K562 (cell line): ENCODE measurements around the gene SERTM1. TPM values are rescaled to one million over a fixed set of nuclear protein-coding genes. Genes with fewer than 3 reads are reported as not detected.

Experiments used
- FOXJ3 ChIP-seq: sonication (generic); formaldehyde crosslinking; IDR thresholded peaks from 2 replicates; pipeline ENCODE4 v1.4.0; 2020; ENCODE audit warnings: mild to moderate bottlenecking, missing genetic modification reagents
- NR2F6 ChIP-seq: fragments of 450-650 bp; formaldehyde crosslinking; IDR thresholded peaks from 2 replicates; pipeline ENCODE4 v1.4.0; 2020; ENCODE audit warnings: mild to moderate bottlenecking
- PHF21A ChIP-seq: fragments of 450-650 bp; IDR thresholded peaks from 2 replicates; pipeline ENCODE4 v1.6.1; 2017; ENCODE audit warnings: low read depth, borderline replicate concordance
- RFX1 ChIP-seq: fragments of 450-650 bp; IDR thresholded peaks from 2 replicates; pipeline ENCODE4 v1.6.1; 2016; ENCODE audit warnings: mild to moderate bottlenecking, moderate library complexity
- ZNF707 ChIP-seq: fragments of 250-450 bp; sonication (Bioruptor Pico); conservative IDR thresholded peaks from 2 replicates; pipeline ENCODE4 v1.8.0; 2022; ENCODE audit warnings: inconsistent platforms, mild to moderate bottlenecking, moderate library complexity
- polyA plus RNA-seq, 8 experiments: library from polyadenylated mRNA; depleted of rRNA in 4 of 8; stranded (reverse) in 5 of 8; unstranded in 3 of 8; fragments of >200 nt; fragmentation: Nextera tagmentation in 2 of 8; fragmentation: Illumina TruSeq in 1 of 8; extraction: Ambion mirVana in 2 of 8; extraction: Trizol in 1 of 8; gene quantifications; 2 replicates each; pipeline versions ENCODE4 v1.2.1 to v1.2.3, GENCODE V29; 2011 to 2014; ENCODE audit warnings: inconsistent platforms in 1 of 8, missing spikeins in 1 of 8
- total RNA-seq, 7 experiments: library from RNA; depleted of rRNA in 6 of 7; stranded (reverse); fragments of >200 nt in 6 of 7; fragmentation: Illumina TruSeq in 2 of 7; extraction: Trizol in 2 of 7; gene quantifications; 2 replicates each; pipeline versions ENCODE4 v1.2.1 to v1.2.3, GENCODE V29; 2011 to 2021; ENCODE audit warnings: low replicate concordance in 1 of 7
- TF ChIP-seq, protein P1 (sequence below): fragments of 250-450 bp; sonication (Bioruptor Pico); IDR thresholded peaks from 2 replicates; pipeline ENCODE4 v1.5.0; 2021; ENCODE audit warnings: mild to moderate bottlenecking, borderline replicate concordance
- TF ChIP-seq, protein P2 (sequence below): fragments of 200-600 bp; sonication (generic); IDR thresholded peaks from one replicate; pipeline ENCODE4 v1.6.1; 2012; ENCODE audit warnings: mild to moderate bottlenecking, low read depth, low read length, inconsistent platforms
- TF ChIP-seq, protein P3 (sequence below): sonication (generic); formaldehyde crosslinking; IDR thresholded peaks from 2 replicates; pipeline ENCODE4 v1.8.0; 2023; ENCODE audit warnings: mild to moderate bottlenecking, missing genetic modification reagents
- TF ChIP-seq, protein P4 (sequence below), 2 experiments: IDR thresholded peaks in 1 of 2; conservative IDR thresholded peaks in 1 of 2; 2 replicates each; pipeline ENCODE4 v1.6.1; 2016; ENCODE audit warnings: low read depth in 2 of 2, mild to moderate bottlenecking in 1 of 2, missing compliant biosample characterization in 1 of 2, missing genetic modification characterization in 1 of 2, moderate library complexity in 1 of 2

SERTM1 gene
- total and polyA plus RNA-seq, 9 of the 15 experiments (the other 6 are each of a cell fraction or from before 2014, with no cell fraction given): not detected

DNA sequence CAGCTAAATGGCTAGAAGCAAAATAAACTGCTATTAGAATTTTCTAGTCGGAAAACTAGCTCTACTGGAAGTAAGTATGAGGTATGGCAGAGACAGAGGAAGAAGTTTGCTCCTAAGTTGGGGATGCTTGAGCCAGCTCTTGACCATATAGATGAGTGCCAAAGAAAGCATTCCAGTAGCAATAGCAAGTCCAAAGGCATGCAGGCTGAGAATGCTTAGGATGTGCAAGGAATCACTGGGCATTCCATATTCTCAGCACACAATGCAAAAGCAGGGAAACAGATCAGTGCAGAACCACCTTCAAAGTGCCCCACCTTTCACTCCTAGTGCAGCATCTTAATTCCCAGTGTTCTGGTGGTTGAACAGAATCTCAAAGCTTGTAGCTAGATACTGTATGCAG, 32.9 kb downstream of the SERTM1 start (continued):
- TF ChIP-seq, protein P1, sequence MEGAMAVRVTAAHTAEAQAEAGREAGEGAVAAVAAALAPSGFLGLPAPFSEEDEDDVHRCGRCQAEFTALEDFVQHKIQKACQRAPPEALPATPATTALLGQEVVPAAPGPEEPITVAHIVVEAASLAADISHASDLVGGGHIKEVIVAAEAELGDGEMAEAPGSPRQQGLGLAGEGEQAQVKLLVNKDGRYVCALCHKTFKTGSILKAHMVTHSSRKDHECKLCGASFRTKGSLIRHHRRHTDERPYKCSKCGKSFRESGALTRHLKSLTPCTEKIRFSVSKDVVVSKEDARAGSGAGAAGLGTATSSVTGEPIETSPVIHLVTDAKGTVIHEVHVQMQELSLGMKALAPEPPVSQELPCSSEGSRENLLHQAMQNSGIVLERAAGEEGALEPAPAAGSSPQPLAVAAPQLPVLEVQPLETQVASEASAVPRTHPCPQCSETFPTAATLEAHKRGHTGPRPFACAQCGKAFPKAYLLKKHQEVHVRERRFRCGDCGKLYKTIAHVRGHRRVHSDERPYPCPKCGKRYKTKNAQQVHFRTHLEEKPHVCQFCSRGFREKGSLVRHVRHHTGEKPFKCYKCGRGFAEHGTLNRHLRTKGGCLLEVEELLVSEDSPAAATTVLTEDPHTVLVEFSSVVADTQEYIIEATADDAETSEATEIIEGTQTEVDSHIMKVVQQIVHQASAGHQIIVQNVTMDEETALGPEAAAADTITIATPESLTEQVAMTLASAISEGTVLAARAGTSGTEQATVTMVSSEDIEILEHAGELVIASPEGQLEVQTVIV: no peak
- TF ChIP-seq RFX1: no peak
- TF ChIP-seq, protein P2, sequence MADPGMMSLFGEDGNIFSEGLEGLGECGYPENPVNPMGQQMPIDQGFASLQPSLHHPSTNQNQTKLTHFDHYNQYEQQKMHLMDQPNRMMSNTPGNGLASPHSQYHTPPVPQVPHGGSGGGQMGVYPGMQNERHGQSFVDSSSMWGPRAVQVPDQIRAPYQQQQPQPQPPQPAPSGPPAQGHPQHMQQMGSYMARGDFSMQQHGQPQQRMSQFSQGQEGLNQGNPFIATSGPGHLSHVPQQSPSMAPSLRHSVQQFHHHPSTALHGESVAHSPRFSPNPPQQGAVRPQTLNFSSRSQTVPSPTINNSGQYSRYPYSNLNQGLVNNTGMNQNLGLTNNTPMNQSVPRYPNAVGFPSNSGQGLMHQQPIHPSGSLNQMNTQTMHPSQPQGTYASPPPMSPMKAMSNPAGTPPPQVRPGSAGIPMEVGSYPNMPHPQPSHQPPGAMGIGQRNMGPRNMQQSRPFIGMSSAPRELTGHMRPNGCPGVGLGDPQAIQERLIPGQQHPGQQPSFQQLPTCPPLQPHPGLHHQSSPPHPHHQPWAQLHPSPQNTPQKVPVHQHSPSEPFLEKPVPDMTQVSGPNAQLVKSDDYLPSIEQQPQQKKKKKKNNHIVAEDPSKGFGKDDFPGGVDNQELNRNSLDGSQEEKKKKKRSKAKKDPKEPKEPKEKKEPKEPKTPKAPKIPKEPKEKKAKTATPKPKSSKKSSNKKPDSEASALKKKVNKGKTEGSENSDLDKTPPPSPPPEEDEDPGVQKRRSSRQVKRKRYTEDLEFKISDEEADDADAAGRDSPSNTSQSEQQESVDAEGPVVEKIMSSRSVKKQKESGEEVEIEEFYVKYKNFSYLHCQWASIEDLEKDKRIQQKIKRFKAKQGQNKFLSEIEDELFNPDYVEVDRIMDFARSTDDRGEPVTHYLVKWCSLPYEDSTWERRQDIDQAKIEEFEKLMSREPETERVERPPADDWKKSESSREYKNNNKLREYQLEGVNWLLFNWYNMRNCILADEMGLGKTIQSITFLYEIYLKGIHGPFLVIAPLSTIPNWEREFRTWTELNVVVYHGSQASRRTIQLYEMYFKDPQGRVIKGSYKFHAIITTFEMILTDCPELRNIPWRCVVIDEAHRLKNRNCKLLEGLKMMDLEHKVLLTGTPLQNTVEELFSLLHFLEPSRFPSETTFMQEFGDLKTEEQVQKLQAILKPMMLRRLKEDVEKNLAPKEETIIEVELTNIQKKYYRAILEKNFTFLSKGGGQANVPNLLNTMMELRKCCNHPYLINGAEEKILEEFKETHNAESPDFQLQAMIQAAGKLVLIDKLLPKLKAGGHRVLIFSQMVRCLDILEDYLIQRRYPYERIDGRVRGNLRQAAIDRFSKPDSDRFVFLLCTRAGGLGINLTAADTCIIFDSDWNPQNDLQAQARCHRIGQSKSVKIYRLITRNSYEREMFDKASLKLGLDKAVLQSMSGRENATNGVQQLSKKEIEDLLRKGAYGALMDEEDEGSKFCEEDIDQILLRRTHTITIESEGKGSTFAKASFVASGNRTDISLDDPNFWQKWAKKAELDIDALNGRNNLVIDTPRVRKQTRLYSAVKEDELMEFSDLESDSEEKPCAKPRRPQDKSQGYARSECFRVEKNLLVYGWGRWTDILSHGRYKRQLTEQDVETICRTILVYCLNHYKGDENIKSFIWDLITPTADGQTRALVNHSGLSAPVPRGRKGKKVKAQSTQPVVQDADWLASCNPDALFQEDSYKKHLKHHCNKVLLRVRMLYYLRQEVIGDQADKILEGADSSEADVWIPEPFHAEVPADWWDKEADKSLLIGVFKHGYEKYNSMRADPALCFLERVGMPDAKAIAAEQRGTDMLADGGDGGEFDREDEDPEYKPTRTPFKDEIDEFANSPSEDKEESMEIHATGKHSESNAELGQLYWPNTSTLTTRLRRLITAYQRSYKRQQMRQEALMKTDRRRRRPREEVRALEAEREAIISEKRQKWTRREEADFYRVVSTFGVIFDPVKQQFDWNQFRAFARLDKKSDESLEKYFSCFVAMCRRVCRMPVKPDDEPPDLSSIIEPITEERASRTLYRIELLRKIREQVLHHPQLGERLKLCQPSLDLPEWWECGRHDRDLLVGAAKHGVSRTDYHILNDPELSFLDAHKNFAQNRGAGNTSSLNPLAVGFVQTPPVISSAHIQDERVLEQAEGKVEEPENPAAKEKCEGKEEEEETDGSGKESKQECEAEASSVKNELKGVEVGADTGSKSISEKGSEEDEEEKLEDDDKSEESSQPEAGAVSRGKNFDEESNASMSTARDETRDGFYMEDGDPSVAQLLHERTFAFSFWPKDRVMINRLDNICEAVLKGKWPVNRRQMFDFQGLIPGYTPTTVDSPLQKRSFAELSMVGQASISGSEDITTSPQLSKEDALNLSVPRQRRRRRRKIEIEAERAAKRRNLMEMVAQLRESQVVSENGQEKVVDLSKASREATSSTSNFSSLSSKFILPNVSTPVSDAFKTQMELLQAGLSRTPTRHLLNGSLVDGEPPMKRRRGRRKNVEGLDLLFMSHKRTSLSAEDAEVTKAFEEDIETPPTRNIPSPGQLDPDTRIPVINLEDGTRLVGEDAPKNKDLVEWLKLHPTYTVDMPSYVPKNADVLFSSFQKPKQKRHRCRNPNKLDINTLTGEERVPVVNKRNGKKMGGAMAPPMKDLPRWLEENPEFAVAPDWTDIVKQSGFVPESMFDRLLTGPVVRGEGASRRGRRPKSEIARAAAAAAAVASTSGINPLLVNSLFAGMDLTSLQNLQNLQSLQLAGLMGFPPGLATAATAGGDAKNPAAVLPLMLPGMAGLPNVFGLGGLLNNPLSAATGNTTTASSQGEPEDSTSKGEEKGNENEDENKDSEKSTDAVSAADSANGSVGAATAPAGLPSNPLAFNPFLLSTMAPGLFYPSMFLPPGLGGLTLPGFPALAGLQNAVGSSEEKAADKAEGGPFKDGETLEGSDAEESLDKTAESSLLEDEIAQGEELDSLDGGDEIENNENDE: no peak
- TF ChIP-seq PHF21A: no peak
- no peak for TF ChIP-seq NR2F6 (CRISPR knock-in tag)
- TF ChIP-seq ZNF707 (CRISPR knock-in tag): no peak
- TF ChIP-seq, protein P3, sequence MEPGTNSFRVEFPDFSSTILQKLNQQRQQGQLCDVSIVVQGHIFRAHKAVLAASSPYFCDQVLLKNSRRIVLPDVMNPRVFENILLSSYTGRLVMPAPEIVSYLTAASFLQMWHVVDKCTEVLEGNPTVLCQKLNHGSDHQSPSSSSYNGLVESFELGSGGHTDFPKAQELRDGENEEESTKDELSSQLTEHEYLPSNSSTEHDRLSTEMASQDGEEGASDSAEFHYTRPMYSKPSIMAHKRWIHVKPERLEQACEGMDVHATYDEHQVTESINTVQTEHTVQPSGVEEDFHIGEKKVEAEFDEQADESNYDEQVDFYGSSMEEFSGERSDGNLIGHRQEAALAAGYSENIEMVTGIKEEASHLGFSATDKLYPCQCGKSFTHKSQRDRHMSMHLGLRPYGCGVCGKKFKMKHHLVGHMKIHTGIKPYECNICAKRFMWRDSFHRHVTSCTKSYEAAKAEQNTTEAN (CRISPR knock-in tag): no peak
- TF ChIP-seq, protein P4, sequence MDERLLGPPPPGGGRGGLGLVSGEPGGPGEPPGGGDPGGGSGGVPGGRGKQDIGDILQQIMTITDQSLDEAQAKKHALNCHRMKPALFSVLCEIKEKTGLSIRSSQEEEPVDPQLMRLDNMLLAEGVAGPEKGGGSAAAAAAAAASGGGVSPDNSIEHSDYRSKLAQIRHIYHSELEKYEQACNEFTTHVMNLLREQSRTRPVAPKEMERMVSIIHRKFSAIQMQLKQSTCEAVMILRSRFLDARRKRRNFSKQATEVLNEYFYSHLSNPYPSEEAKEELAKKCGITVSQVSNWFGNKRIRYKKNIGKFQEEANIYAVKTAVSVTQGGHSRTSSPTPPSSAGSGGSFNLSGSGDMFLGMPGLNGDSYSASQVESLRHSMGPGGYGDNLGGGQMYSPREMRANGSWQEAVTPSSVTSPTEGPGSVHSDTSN (CRISPR knock-in tag; IDR thresholded peaks at IDR 0.05; ENCODE audit: low read depth): no peak
- TF ChIP-seq, protein P4 (tag; conservative IDR thresholded peaks at IDR 0.05; ENCODE audit: low read depth): no peak
- no peak for TF ChIP-seq FOXJ3 (CRISPR knock-in tag)
- TF ChIP-seq, all 486 proteins: peak for 0
